H1 (cell line): ENCODE measurements around the gene F10. TPM values are rescaled to one million over a fixed set of nuclear protein-coding genes. Genes with fewer than 3 reads are reported as not detected.

Experiments used
- CTCF ChIA-PET: fragments of 300-600 bp; sonication (Branson Sonifier 250); formaldehyde crosslinking; loops from one replicate; lab custom pipeline; 2021; ENCODE audit not compliant: partially characterized antibody; lab: Charles Lee
- POLR2A ChIA-PET: fragments of 300-600 bp; sonication (Branson Sonifier 250); formaldehyde crosslinking; loops from one replicate; lab custom pipeline; 2021; ENCODE audit warnings: inconsistent platforms; ENCODE audit not compliant: partially characterized antibody; lab: Charles Lee
- DNase-seq, 2 experiments: peaks; one replicate each; pipeline versions ENCODE4 v3.0.0 to v3.0.0-alpha.2; 2010 to 2022; ENCODE audit warnings: low spot score in 2 of 2, low read depth in 1 of 2, mixed read lengths in 1 of 2
- FAIRE-seq: peaks from 2 replicates; lab custom pipeline; 2011; peaks lifted over from hg19 to GRCh38; lab: Jason Lieb, UNC
- H2AFZ ChIP-seq: 2 replicates; pipeline ENCODE4 v1.8.1; 2012; ENCODE audit warnings: low read length, inconsistent platforms
- H2AK5ac ChIP-seq: 2 replicates; pipeline ENCODE4 v1.6.1; 2013; ENCODE audit warnings: low read depth, low read length
- H2BK120ac ChIP-seq: replicated peaks from 2 replicates; pipeline ENCODE3; 2013; ENCODE audit warnings: low read depth, low read length, inconsistent platforms
- H2BK12ac ChIP-seq: 2 replicates; pipeline ENCODE4 v1.6.1; 2013; ENCODE audit warnings: low read depth, low read length
- H2BK15ac ChIP-seq: 2 replicates; pipeline ENCODE4 v1.6.1; 2013; ENCODE audit warnings: low read length
- H2BK20ac ChIP-seq: 2 replicates; pipeline ENCODE4 v1.6.1; 2013; ENCODE audit warnings: low read length
- H2BK5ac ChIP-seq: 2 replicates; pipeline ENCODE4 v1.6.1; 2013; ENCODE audit warnings: low read depth, low read length
- H3K14ac ChIP-seq: 2 replicates; pipeline ENCODE4 v1.6.1; 2013; ENCODE audit warnings: inconsistent platforms; ENCODE audit not compliant: insufficient read length
- H3K18ac ChIP-seq: 2 replicates; pipeline ENCODE4 v1.6.1; 2013; ENCODE audit warnings: low read length; ENCODE audit errors: extremely low read depth
- H3K23ac ChIP-seq: 2 replicates; pipeline ENCODE4 v1.6.1; 2013; ENCODE audit warnings: inconsistent platforms; ENCODE audit not compliant: insufficient read length
- H3K23me2 ChIP-seq: 2 replicates; pipeline ENCODE4 v1.6.1; 2013; ENCODE audit warnings: low read depth, low read length
- H3K27ac ChIP-seq: 2 replicates; pipeline ENCODE4 v1.6.1; 2011; ENCODE audit warnings: low read depth, low read length, inconsistent platforms
- H3K27me3 ChIP-seq, 4 experiments: replicated peaks in 1 of 4; 1 replicate in 1 of 4; 2 replicates in 3 of 4; pipeline versions ENCODE4 v1.6.1 to v1.8.1; 2011 to 2013; ENCODE audit warnings: low read length in 3 of 4, mild to moderate bottlenecking in 3 of 4, inconsistent platforms in 2 of 4, mixed read lengths in 2 of 4, moderate library complexity in 1 of 4; ENCODE audit not compliant: control insufficient read depth in 3 of 4, insufficient read depth in 3 of 4; ENCODE audit errors: extremely low read depth in 1 of 4
- H3K36me3 ChIP-seq, 4 experiments: 2 replicates each; pipeline versions ENCODE4 v1.6.1 to v1.8.1; 2011 to 2013; ENCODE audit warnings: mild to moderate bottlenecking in 4 of 4, low read length in 3 of 4, moderate library complexity in 2 of 4, control low read depth in 1 of 4, inconsistent platforms in 1 of 4; ENCODE audit not compliant: insufficient read depth in 4 of 4, control insufficient read depth in 2 of 4
- H3K4ac ChIP-seq: replicated peaks from 2 replicates; pipeline ENCODE3; 2013; ENCODE audit warnings: low read length, low read depth, mixed read lengths, inconsistent platforms; ENCODE audit not compliant: insufficient read length
- H3K4me1 ChIP-seq, 4 experiments: replicated peaks in 1 of 4; 1 replicate in 1 of 4; 2 replicates in 3 of 4; pipeline versions ENCODE4 v1.6.1 to v1.8.1; 2011 to 2013; ENCODE audit warnings: low read length in 3 of 4, inconsistent platforms in 2 of 4, mixed read lengths in 1 of 4; ENCODE audit not compliant: insufficient read depth in 4 of 4, control insufficient read depth in 3 of 4
- H3K4me2 ChIP-seq, 2 experiments: 2 replicates each; pipeline versions ENCODE4 v1.6.1 to v1.8.1; 2011 to 2013; ENCODE audit warnings: low read depth in 2 of 2, low read length in 2 of 2, control low read depth in 1 of 2, inconsistent platforms in 1 of 2, mild to moderate bottlenecking in 1 of 2; ENCODE audit not compliant: insufficient read depth in 1 of 2
- H3K4me3 ChIP-seq, 4 experiments: fragments of 200-600, 300-600 bp in 1 of 4; sonication (generic), shearing (Covaris generic), sonication (Bioruptor Twin) in 1 of 4; 2 replicates each; pipeline versions ENCODE4 v1.5.1 to v1.8.1; 2011 to 2016; ENCODE audit warnings: low read length in 4 of 4, low read depth in 3 of 4, control low read depth in 2 of 4, inconsistent platforms in 2 of 4, mild to moderate bottlenecking in 2 of 4, mixed read lengths in 1 of 4, moderate library complexity in 1 of 4; ENCODE audit not compliant: insufficient read depth in 2 of 4; ENCODE audit errors: extremely low read depth in 1 of 4
- H3K56ac ChIP-seq: replicated peaks from 2 replicates; pipeline ENCODE3; 2013; ENCODE audit warnings: low read depth, mild to moderate bottlenecking, mixed read lengths, low read length, inconsistent platforms; ENCODE audit not compliant: insufficient read length
- H3K79me1 ChIP-seq: 2 replicates; pipeline ENCODE4 v1.6.1; 2013; ENCODE audit warnings: low read depth, low read length, control low read depth
- H3K79me2 ChIP-seq, 2 experiments: 2 replicates each; pipeline versions ENCODE4 v1.6.1 to v1.8.1; 2012 to 2013; ENCODE audit warnings: low read length in 2 of 2, mild to moderate bottlenecking in 2 of 2, inconsistent platforms in 1 of 2; ENCODE audit not compliant: insufficient read depth in 2 of 2, control insufficient read depth in 1 of 2
- H3K9ac ChIP-seq, 4 experiments: replicated peaks in 1 of 4; 1 replicate in 1 of 4; 2 replicates in 3 of 4; pipeline versions ENCODE4 v1.6.1 to v1.8.1; 2011 to 2013; ENCODE audit warnings: low read depth in 3 of 4, low read length in 3 of 4, control low read depth in 2 of 4, mild to moderate bottlenecking in 2 of 4, moderate library complexity in 2 of 4, inconsistent platforms in 1 of 4; ENCODE audit errors: extremely low read depth in 1 of 4
- H3K9me3 ChIP-seq, 2 experiments: 2 replicates each; pipeline versions ENCODE4 v1.6.1 to v1.8.1; 2012 to 2013; ENCODE audit warnings: mild to moderate bottlenecking in 2 of 2, moderate library complexity in 2 of 2, control low read depth in 1 of 2, inconsistent platforms in 1 of 2, low read depth in 1 of 2, low read length in 1 of 2, mixed read lengths in 1 of 2; ENCODE audit not compliant: insufficient read depth in 2 of 2
- H4K20me1 ChIP-seq, 2 experiments: replicated peaks in 1 of 2; 2 replicates each; pipeline versions ENCODE3 to v1.8.1; 2011 to 2013; ENCODE audit warnings: inconsistent platforms in 2 of 2, low read length in 2 of 2, mild to moderate bottlenecking in 1 of 2; ENCODE audit not compliant: insufficient read depth in 2 of 2, control insufficient read depth in 1 of 2
- H4K5ac ChIP-seq: 2 replicates; pipeline ENCODE4 v1.6.1; 2013; ENCODE audit warnings: low read length, low read depth, mixed read lengths, inconsistent platforms; ENCODE audit not compliant: insufficient read length
- H4K8ac ChIP-seq: 2 replicates; pipeline ENCODE4 v1.8.0; 2013; ENCODE audit warnings: mild to moderate bottlenecking, moderate library complexity, low read length, inconsistent platforms; ENCODE audit not compliant: insufficient read depth; ENCODE audit errors: extremely low read depth
- H4K91ac ChIP-seq: replicated peaks from 2 replicates; pipeline ENCODE3; 2013; ENCODE audit warnings: low read length, mixed read lengths, inconsistent platforms; ENCODE audit not compliant: insufficient read length
- ASH2L ChIP-seq: fragments of 200-600, 300-600 bp; sonication (generic); IDR thresholded peaks from one replicate; pipeline ENCODE4 v1.7.1; 2017; ENCODE audit warnings: low read length
- BACH1 ChIP-seq: IDR thresholded peaks from 2 replicates; pipeline ENCODE4 v1.6.1; 2012; ENCODE audit warnings: low read length, improper control_type of control experiment
- EGR1 ChIP-seq: IDR thresholded peaks from 2 replicates; pipeline ENCODE4 v1.6.1; 2011; ENCODE audit warnings: low read depth, low read length, borderline replicate concordance
- FOSL1 ChIP-seq: IDR thresholded peaks from 2 replicates; pipeline ENCODE4 v1.6.1; 2011; ENCODE audit warnings: mild to moderate bottlenecking, low read depth, low read length, moderate library complexity; ENCODE audit not compliant: insufficient read depth
- GABPA ChIP-seq: IDR thresholded peaks from 2 replicates; pipeline ENCODE4 v1.6.1; 2011; ENCODE audit warnings: mild to moderate bottlenecking, low read length, moderate library complexity, borderline replicate concordance; ENCODE audit not compliant: insufficient read depth
- KDM1A ChIP-seq: fragments of 200-600, 300-600 bp; sonication (generic); IDR thresholded peaks from 2 replicates; pipeline ENCODE4 v1.7.1; 2016; ENCODE audit warnings: mild to moderate bottlenecking, low read length, borderline replicate concordance
- MAFK ChIP-seq: IDR thresholded peaks from 2 replicates; pipeline ENCODE4 v1.6.1; 2012; ENCODE audit warnings: low read depth, mild to moderate bottlenecking, improper control_type of control experiment, low read length
- NRF1 ChIP-seq: IDR thresholded peaks from 2 replicates; pipeline ENCODE4 v1.6.1; 2011; ENCODE audit warnings: mild to moderate bottlenecking, low read depth, low read length, improper control_type of control experiment
- TBP ChIP-seq: IDR thresholded peaks from 2 replicates; pipeline ENCODE4 v1.6.1; 2011; ENCODE audit warnings: low read depth, low read length, improper control_type of control experiment
- YY1 ChIP-seq: IDR thresholded peaks from 2 replicates; pipeline ENCODE4 v1.6.1; 2011; ENCODE audit warnings: low read depth, mild to moderate bottlenecking, low read length
- ZNF274 ChIP-seq: IDR thresholded peaks from 2 replicates; pipeline ENCODE4 v1.7.0; 2012; ENCODE audit warnings: low read length, borderline replicate concordance; ENCODE audit errors: extremely low read depth
- WGBS, 2 experiments: shearing (Covaris generic) in 1 of 2; methylation state at CpG; one replicate each; pipeline versions ENCODE4 v1.1.6 to v1.1.7; 2013 to 2015; ENCODE audit warnings: low lambda C conversion rate in 2 of 2, mixed read lengths in 2 of 2, inconsistent platforms in 1 of 2, low coverage in 1 of 2, missing lambda C conversion rate in 1 of 2; ENCODE audit not compliant: insufficient replicate concordance in 2 of 2, insufficient coverage in 1 of 2, insufficient read length in 1 of 2; ENCODE audit errors: extremely low coverage in 1 of 2, missing lambda C conversion rate in 1 of 2; 5-methylcytosine and 5-hydroxymethylcytosine counted together
- polyA plus RNA-seq, 7 experiments: library from polyadenylated mRNA; depleted of rRNA in 3 of 7; stranded (reverse) in 5 of 7; unstranded in 2 of 7; fragments of >200 nt in 5 of 7; fragments of 200-250 nt in 2 of 7; gene quantifications; 1 replicate in 5 of 7; 2 replicates in 1 of 7; 4 replicates in 1 of 7; pipeline versions ENCODE4 v1.2.1 to v1.2.3, GENCODE V29; 2011 to 2013; ENCODE audit warnings: missing spikeins in 2 of 7, mixed read lengths in 2 of 7
- total RNA-seq: library from RNA; stranded (reverse); fragmentation: NEBNext Ultra II Directional; extraction: Animal tissue kit (Norgen Biotek cat#: 25700); gene quantifications from 2 replicates; pipeline ENCODE4 v1.2.1, GENCODE V29; 2021
- TF ChIP-seq, protein P1 (sequence below), 3 experiments: IDR thresholded peaks; 1 replicate in 2 of 3; 2 replicates in 1 of 3; pipeline versions ENCODE4 v1.5.1 to v1.6.1; 2011; ENCODE audit warnings: low read length in 3 of 3, mild to moderate bottlenecking in 3 of 3, inconsistent platforms in 2 of 3, low read depth in 1 of 3, moderate library complexity in 1 of 3; ENCODE audit not compliant: insufficient read depth in 1 of 3; ENCODE audit errors: control extremely low read depth in 1 of 3

F10 gene
- total and polyA plus RNA-seq, 2 of the 8 experiments (the other 6 are each of a cell fraction or from before 2014, with no cell fraction given) = 2.0 to 4.2 TPM

GRCh38 chr13:113090806-113091205, 31.8 kb upstream of the F10 start:
- Histone ChIP-seq H2BK12ac (no peak overlapping the region), H4K8ac (no peak overlapping the region; the same call in 1 of the 2 replicates), H3K14ac (no peak overlapping the region), H4K91ac (no peak overlapping the region), H3K79me2 (no peaks in the 10 kb centered on the region), H3K4ac (no peak overlapping the region), H4K20me1 (no peaks in the 10 kb centered on the region), H3K9ac (no peak overlapping the region), H3K56ac (no peak overlapping the region), H3K36me3 (peaks cover 3 to 8% (median 4%) of the 10 kb centered on the region in 4 experiments; a peak in 4 of 8 replicates), H3K9me3 (no peaks in the 10 kb centered on the region), H2BK15ac (no peak overlapping the region), H2BK120ac (no peak overlapping the region), H3K18ac (no peak overlapping the region), H3K4me3 (no peak overlapping the region), H3K23me2 (peaks cover 2% of the 10 kb centered on the region; the same call in 1 of the 2 replicates), H2BK20ac (no peak overlapping the region), H3K23ac (no peak overlapping the region), H4K5ac (no peak overlapping the region), H3K4me1 (peaks cover 0 to 6% (median 4%) of the 10 kb centered on the region in 4 experiments; a peak in 2 of 7 replicates), H3K79me1 (no peaks in the 10 kb centered on the region), H2BK5ac (no peak overlapping the region), H3K27ac (no peak overlapping the region), H2AFZ (no peak overlapping the region), H2AK5ac (no peak overlapping the region), H3K27me3 (no peaks in the 10 kb centered on the region), H3K4me2 (no peak overlapping the region)
- ChIA-PET CTCF (interaction anchor here (0.6 to 3.1 kb wide), 11 partner anchors 8 to 502 kb away, joined by 3 to 16 read pairs (median 3); no protein-coding TSS in a partner anchor), POLR2A (interaction anchor here (0.9 to 2.1 kb wide), 3 partner anchors 13 to 27 kb away, joined by 3 to 5 read pairs (median 5); no protein-coding TSS in a partner anchor)
- TF ChIP-seq GABPA = no peak
- TF ChIP-seq ASH2L = no peak
- no peak for TF ChIP-seq KDM1A
- TF ChIP-seq FOSL1 = no peak
- TF ChIP-seq, protein P1, sequence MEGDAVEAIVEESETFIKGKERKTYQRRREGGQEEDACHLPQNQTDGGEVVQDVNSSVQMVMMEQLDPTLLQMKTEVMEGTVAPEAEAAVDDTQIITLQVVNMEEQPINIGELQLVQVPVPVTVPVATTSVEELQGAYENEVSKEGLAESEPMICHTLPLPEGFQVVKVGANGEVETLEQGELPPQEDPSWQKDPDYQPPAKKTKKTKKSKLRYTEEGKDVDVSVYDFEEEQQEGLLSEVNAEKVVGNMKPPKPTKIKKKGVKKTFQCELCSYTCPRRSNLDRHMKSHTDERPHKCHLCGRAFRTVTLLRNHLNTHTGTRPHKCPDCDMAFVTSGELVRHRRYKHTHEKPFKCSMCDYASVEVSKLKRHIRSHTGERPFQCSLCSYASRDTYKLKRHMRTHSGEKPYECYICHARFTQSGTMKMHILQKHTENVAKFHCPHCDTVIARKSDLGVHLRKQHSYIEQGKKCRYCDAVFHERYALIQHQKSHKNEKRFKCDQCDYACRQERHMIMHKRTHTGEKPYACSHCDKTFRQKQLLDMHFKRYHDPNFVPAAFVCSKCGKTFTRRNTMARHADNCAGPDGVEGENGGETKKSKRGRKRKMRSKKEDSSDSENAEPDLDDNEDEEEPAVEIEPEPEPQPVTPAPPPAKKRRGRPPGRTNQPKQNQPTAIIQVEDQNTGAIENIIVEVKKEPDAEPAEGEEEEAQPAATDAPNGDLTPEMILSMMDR (IDR thresholded peaks at IDR 0.05; ENCODE audit: control extremely low read depth in 1 of 3, insufficient read depth in 1 of 3, low read depth in 1 of 3, low read length in 3 of 3) = no peak
- TF ChIP-seq MAFK = no peak
- no peak for TF ChIP-seq NRF1
- no peak for TF ChIP-seq BACH1
- TF ChIP-seq YY1 = no peak
- no peak for TF ChIP-seq TBP
- TF ChIP-seq ZNF274 = no peak
- TF ChIP-seq EGR1 = no peak
- FAIRE-seq (no peak), DNase-seq (no peak)
- WGBS, 2 experiments = 88% methylated on average over 23 of the region's 24 CpGs; no CpG with 5 or more reads in 1 of the 2 experiments
